Raji (cell line): Measurements from ENCODE around the gene AP5S1.

Experiments
- POLR2A ChIP-seq: IDR thresholded peaks from 2 replicates; pipeline ENCODE4 v1.6.1; 2011; ENCODE audit warnings: low read depth, low read length, control low read depth; ENCODE audit not compliant: insufficient read depth

Gene AP5S1

GRCh38 chr20:3875378-3875974 lies 55.1 kb downstream of the AP5S1 start:
- TF ChIP-seq POLR2A: no peak

GRCh38 chr20:3876000-3876399 lies 55.7 kb downstream of the AP5S1 start:
- TF ChIP-seq POLR2A: no peak

- no peak for TF ChIP-seq POLR2A
These were observed 56.3 kb downstream of the AP5S1 start for GRCh38 chr20:3876676-3877075.
